T-helper 2 cell treated with Interferon-gamma antibody and Interleukin-4, amounts not matched to agents 100 ng/mL and 5 ng/mL, for 36 hours (primary cell): ENCODE results near the gene TRABD. TPM values are rescaled to one million over a fixed set of nuclear protein-coding genes. Genes with fewer than 3 reads are reported as not detected.

Source experiments
- intact Hi-C: fragments of 100-400 bp; cut with micrococcal nuclease; formaldehyde crosslinking; loops from one replicate; pipeline ENCODE4 v1.15.1; 2023
- total RNA-seq: library from RNA; stranded (reverse); gene quantifications from 2 replicates; pipeline ENCODE4 v1.2.3, GENCODE V29; 2022

Gene TRABD
- total RNA-seq, 1 donor from 2014 or later = 140 TPM

DNA sequence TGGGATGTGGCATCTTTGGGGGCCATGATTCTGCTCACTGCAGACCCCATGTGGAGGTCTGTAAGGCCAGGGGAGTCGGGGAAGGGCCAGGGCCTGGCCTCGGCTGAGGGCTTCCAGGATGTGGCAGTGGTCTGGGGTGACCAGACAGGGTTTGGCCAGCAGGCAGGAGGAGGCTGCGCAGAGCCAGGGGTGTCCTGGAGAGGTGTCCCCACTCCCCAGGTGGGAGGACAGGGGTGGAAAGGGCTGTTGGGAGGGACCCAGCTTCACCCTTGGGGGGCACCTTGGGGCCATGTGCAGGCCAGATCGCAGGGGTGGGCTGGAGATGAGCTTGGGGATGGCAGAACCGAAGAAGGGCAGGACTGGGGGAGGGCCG lies 11.7 kb upstream of the TRABD start:
- intact Hi-C loops = no loop called here

DNA sequence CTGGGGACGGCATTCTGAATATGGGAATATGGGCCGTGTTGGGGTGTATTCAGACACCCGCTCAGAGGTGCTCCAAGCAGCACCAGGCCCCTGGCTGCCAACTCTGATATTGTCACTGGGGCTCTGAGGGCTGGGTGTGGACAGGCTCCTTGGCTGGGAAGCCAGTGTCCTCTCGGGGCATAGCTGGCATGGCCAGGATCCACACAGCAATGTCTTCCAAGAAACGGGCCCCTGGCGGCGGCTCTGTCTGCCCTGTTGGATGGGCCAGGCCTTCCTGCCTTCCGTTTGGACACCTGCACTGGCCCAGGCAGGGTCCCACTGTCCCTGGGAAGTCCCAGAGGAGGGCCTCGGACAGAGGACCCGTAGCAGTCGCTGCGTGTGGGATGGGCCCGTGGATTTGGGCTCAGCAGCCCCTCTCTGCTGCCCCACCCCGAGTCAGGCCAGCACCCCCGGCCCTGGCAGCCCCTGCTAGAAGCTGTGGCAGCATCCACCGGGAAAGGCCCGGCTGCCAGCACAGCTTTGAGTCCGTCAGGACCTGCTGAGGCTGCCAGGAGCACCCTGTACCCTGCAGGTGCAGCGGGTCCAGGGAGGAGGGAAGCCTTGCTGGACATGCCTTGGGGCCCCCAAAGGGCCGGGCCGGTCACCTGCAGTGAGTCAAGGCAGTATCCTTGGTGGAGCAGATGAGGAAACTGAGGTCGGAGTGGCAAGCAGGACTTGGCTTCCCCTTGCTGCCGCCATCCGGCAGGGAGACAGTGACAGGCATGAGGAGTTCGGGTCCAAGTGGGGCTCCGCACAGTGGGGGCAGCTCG lies 11.1 kb upstream of the TRABD start:
- intact Hi-C loops = no loop called here

DNA sequence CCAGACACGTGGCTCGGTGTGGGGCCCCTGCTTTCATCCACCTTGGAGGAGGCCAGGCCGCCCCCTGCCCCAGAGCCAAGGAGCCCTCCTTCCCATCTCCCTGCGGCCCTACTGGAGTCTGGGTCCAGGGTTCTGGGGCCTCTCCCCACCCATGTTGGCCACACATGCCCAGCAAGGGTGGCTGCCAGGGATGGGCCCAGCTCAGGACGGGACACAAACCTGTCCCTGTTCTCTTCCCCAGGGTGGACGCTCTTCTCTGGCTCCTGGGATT lies 10.6 kb upstream of the TRABD start:
- intact Hi-C loops = no loop called here

DNA sequence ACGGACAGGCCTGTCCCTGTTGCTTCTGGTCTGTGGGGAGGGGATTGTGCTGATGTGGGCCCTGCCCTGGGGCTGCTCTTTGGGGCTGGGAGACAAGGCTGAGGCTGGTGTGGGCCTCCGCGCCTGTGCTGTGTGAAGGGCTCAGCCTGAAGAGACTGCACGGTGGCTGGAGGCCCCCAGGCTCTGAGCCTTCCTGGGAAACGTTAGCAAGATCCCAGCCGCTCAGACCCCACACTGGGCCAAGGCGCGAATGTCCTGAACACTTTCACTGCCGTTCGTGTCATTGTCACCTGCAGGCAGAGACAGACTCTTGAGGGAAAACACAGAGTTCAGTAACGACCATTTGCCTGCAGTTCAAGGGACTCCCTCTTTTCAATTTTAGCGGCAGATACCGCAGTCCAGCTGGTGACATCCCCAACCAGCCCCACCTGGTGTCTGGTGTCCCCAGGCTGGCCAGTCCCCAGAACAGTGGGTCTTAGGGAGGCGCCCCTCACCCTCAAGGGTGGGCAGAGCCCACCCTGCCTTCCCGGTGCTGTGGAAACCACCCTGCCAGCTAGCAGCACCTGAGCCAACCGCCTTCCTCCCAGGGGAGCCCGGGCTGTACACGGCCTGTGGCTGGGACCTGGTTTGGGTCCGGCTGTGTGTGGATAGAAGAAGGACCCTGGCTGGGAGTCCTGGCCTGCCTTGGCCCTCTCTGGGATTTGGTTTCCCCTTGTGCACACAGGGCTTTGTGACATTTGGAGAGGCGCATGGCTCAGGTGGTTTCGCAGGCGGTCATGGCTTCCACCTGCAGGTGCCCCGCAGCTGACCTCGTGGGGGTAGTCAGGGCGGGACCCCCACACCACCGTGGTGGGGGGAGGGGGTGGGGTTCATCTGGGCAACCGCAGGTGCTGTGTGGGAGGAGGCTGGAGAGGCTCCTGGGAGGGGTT lies 9.5 kb upstream of the TRABD start:
- intact Hi-C loops = no loop called here

DNA sequence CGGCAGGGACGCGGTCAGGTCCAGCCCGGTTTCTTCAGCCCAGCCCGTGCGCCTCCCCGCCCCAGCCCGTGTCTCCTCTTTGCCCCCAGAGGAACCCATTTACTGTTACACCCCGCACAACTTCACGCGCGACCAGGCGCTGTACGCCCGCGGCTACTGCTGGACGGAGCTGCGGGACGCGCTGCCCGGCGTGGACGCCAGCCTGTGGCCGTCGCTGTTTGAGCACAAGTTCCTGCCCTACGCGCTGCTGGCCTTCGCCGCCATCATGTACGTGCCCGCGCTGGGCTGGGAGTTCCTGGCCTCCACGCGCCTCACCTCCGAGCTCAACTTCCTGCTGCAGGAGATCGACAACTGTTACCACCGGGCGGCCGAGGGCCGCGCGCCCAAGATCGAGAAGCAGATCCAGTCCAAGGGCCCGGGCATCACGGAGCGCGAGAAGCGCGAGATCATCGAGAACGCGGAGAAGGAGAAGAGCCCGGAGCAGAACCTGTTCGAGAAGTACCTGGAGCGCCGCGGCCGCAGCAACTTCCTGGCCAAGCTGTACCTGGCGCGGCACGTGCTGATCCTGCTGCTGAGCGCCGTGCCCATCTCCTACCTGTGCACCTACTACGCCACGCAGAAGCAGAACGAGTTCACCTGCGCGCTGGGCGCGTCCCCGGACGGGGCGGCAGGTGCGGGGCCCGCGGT lies 8.7 kb upstream of the TRABD start:
- intact Hi-C loops = no loop called here

DNA sequence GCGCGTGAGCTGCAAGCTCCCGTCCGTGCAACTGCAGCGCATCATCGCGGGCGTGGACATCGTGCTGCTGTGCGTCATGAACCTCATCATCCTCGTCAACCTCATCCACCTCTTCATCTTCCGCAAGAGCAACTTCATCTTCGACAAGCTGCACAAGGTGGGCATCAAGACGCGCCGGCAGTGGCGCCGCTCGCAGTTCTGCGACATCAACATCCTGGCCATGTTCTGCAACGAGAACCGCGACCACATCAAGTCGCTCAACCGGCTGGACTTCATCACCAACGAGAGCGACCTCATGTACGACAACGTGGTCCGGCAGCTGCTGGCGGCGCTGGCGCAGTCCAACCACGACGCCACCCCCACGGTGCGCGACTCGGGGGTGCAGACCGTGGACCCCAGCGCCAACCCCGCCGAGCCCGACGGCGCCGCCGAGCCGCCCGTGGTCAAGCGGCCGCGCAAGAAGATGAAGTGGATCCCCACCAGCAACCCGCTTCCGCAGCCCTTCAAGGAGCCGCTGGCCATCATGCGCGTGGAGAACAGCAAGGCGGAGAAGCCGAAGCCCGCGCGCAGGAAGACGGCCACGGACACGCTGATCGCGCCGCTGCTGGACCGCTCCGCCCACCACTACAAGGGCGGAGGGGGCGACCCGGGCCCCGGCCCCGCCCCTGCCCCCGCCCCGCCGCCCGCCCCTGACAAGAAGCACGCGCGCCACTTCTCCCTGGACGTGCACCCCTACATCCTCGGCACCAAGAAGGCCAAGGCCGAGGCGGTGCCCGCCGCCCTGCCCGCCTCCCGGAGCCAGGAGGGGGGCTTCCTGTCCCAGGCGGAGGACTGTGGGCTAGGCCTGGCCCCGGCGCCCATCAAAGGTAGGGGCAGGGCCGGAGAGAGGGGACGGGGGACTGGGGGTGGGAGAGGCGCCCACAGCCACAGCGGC lies 7.9 kb upstream of the TRABD start:
- intact Hi-C loops = no loop called here

DNA sequence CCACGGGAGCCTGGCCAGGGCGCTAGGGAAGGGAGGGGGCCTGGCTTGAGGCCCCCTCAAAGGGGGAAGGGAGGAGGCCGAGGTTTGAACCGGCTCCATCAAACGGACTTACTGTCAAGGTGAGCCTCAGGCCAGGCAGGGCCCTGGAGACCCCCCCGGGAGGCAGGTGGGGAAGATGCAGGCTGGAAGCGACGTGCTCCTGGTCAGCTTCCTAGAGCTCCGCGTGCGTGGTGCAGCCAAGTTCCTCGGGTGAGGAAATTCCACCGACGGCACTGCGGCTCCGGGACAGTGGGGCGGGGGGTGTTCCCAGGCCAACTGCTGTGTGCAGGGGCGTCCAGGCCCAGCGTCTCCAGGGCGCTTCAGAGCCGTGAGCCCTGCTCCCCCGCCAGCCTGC lies 7.2 kb upstream of the TRABD start:
- intact Hi-C loops = no loop called here

DNA sequence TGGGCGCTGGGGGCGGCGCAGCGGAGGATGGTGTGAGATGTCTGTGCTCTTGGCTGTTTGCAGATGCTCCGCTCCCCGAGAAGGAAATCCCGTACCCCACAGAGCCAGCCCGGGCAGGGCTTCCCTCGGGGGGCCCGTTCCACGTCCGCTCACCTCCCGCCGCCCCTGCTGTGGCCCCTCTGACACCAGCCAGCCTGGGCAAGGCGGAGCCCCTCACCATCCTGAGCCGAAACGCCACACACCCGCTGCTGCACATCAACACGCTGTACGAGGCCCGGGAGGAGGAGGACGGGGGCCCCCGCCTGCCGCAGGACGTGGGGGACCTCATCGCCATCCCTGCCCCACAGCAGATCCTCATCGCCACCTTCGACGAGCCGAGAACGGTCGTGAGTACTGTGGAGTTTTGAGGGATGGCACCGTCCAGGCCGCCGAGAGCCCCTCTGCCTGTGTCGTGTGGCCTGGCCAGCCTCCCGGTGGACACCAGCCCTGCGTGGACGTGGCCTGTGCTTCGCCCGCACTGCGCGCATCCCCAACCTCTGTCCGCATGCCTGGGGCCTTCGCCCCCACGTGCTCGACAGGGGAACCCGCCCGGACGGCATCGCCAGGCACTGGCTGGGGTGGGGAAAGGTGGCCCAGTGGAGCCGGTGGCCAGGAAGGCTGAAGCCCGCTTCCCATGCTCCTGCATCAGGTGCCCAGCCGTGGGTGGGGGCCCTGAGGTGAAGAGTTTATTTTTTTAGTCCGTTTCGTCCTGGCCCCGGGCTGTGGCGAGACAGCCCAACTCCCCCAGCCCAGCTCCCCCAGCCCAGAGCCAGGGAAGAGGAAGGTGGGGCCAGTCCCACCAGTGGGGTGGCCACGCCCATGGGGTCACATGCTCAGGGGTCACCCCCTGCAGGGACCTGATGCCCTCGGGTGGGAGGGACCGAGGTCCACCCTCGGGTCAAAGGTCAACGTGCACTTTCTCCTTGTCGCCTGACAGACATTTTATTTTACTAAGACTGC lies 6.5 kb upstream of the TRABD start:
- intact Hi-C loops = no loop called here

DNA sequence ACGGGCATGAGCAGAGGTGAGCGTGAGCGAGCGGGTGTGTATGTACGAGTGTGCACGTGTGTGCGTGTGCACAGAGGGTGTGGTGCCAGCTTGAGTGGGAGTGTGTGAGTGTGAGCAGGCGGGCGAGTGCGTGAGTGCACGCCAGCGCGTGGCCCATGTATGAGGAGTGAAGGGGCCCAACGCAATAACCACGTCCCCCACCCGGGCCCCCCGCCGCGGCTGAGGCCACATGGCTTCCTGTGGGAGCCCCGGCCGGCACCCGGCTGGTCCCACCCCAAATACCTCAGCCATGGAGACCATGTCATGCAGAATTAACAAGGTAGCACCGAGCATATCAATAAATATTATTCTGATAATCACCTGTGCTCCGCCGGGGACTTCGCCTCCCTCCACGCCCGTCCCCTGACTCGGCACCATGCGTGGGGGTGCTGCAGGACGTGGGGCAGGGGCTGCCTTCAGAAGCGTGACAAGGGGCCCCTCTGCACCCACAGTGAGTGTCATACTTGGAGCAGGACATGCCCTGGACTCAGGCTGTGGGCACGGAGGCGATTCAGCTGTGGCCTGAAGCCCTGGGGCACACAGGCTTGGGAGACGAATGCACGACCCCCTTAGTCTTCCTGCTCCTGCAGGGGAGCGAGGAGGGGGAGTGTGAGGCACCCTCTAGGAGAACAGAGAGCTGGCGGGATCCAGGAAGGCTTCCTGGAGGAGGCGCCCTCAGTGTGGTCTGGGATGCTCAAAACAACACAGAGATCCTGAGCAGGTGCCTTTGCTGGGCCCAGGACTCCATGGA lies 5.6 kb upstream of the TRABD start:
- intact Hi-C loops = no loop called here

DNA sequence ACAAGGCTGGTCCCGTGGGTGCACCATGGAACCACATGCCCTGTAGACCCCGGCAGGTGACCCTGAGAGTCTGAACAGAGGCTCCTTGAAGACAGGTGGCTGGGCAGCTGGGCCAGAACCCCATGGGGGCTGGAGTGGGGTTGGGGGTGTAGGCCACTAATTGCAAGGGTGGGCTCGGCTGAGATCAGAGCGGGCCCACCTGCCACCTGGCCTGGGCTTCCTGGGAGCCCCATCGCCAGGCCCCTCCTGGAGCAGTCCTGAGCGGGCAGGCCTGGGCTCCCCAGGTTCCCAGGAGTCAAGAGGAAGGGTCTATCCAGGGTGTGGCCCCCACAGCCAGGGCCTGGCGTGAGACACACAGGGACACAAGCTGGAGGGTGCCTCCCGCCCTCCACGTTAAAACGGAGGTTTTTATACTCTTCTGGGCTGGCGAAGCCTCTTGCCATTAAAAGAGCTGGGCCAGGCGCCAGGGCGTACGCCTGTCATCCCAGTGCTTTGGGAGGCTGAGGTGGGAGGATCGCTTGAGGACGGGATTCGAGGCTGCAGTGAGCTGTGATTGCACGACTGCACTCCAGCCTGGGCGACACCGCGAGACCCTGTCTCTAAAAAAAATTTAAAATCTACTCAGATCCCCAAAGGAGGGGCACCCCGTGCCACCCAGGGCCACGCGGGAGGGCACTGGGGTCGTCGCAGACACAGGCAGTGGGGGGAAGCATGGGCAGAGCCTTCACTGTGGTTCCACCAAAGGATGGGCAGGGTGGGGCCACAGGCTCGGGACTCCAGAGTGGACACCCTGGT lies 4.8 kb upstream of the TRABD start:
- intact Hi-C loops = no loop called here

DNA sequence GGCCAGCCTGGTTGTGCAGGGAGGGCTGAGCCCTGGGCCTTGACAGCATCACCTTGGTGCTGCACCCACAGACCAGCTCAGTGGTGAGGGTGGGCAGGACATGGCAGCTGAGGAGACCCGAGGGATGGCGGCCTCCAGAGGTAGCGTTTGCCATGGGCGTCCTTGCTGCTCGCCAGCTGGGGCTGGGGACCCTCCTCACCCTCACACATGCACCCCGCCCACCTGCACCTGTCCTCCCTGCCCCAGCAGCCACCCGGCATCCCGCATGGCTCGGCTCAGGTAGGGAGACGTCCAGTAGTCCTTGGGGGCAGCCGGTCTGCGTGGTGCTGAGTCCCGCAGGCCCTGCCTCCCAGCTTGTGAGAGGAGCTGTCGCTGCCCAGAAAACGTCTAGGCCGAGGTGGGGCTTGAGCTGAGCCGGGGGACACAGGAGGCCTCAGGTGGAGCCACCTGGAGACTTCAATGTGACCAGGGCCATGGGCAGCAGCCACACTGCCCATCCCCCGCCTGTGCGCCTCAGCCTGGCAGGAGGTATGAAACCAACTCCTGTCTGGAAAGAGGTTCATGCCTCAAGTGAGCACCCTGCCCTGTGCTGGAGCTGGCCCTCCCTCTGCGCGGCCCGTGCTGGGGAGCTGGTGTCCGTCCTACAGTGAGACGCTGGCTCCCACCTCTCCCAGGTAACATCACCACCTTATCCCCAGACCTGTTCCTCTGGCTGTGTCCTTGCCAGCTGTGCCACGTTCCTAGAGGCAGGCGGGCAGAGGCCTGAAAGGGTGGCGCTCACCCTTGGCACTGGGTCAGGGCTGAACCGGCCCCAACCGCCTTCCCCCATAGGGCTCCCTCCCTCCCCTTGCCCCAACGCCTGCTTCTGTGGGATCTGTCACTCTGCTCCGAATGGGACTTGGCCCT lies 3.3 kb upstream of the TRABD start:
- intact Hi-C loops = no loop called here

DNA sequence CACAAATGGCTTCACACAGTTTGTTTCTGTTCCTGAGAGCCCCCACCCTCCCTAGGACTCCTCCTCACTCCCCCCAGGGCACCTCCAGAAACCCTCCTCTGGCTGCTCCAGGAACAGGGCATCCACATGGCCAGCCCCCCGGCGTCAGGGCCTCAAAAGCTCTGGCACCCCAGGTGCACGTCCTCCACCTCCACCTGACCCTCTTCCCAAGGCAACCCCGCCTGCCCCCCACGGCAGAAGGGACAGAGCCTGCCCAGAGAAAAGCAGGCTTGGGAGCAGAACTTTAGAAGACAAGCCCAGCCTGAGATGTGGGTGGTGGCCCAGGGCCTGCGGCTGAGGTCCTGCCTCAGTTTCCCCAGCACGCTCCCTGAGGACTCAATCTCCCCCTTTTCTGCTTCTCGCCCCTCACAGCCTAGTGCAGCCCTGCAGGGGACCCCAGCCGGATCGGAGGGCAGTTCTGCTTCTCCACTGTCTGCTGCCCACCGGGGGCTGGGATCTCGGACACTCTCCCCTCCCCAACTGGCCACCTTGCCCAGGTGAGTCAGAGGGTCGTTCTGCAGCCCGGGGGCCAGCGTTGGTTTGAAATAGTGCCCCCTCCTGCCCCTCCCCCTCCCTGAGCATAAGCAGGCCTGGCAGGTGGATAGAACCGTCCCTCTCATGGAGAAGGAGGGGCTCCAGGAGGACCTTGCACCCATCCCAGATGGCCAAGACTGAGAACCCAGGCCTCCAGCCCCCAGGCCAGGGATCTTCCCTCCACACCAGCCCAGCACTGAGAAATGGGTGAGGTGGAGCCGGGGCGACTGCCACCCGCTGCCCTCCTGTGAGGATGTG lies 2.4 kb upstream of the TRABD start:
- intact Hi-C loops = no loop called here

DNA sequence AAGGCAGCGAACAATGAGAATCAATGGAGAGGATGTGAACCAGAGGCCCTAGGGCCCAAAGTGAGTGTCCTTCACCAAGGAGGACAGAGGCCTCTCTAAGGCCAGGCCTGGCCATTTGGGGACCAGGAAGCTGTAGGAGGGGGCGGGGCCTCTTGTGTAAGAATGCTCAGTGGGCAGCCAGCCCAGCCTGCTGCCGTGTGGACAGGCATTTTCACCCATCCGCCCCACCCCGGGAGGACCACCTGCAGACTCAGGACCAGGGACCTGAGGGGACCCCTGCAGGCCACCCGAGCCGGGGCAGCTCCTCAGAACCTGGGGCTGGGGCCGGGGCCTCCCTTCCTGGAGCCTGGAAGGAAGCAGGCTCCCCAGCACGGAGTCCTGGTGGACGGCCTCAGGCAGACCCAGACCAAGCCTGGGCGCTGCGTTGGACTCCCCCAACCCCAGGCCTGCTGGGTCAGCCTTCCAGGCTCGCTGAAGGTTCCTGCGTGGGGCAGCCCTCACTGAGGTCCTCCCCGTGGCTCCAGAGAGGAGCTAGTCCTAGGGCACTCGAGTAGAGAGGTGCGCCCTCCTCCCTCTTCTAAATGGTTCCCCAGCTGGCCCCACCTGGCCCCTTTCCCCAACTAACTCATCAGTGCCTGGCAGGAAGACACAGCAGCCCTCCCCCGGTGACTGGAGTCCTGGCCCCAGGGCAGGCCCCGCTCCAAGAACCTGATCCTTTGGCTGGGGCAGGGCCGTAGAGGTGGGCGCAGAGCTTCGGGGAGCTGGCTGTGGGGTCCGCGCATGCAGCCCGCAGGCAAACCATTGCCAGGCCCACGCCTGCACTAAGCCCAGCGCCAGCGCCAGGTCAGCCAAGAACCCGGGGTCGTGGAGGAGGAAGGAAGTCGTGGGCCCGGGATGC lies 1.5 kb upstream of the TRABD start:
- intact Hi-C loops = loop anchor here (2.0 kb wide), 1 partner anchor 17 kb away; the partner anchor contains the start of gene SELENOO

DNA sequence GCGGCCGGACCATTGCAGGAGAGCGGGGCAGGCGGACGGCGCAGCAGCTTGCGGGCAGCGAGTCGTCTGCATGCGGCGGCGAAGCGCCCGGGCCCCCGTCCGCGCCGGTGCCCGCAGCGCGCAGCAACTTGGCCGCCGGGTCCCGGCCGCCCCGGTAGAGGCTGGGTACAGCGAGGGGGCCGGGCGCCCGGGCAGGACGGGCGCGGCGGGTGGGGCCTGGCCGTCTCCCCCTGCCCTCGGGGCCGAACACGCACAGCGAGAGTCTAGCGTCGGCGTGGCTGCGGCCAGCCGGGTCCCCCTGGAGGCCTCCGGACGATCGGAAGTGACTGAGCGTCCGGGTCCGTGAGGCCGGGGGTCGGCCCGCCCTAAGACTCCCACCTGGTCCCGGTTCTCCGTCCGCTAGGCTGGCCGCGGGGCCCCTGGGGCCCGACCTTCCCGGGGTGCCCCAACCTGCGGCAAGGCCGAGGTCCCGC lies 775 bp upstream of the TRABD start:
- intact Hi-C loops = loop anchor here (2.0 to 5.0 kb wide), 3 partner anchors 16 to 258 kb away; partner anchors contain the start of gene SELENOO

DNA sequence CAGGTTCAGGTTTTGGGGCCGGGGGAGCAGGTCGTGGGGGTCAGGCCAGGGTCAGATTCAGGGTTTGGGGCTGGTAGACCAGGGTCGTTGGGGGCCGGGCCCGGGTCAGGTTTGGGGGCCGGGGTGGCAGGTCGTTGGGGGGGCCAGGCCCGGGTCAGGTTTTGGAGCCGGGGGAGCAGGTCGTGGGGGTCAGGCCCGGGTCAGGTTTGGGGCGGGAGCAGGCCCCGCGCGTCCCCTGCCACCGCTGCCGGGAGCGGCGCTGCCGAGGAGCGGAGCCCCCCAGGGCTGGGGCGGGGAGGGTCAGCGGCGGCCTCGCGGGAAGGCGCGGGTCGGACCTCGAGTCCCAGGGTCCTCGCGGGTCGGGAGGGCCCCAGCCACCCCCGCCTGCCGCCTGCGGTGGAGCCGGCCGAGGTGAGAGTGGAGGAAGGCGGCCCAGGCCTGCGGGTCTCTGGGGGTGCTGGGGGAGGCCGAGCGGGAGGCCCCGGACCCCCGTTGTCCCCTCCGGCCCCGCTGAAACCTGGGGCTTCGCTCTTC lies 535 bp downstream of the TRABD start:
- intact Hi-C loops = loop anchor here (5.0 kb wide), 2 partner anchors 56 to 259 kb away; no protein-coding TSS in a partner anchor
